ENCODE measurements around the gene TMEM259. TPM values are rescaled to one million over a fixed set of nuclear protein-coding genes. Genes with fewer than 3 reads are reported as not detected.
A peak's percentile ranks its signal among the peaks of the same experiment; 100 is the strongest.
"Not testable (repeated sequence)": the region's sequence is repeated elsewhere in the genome, so short reads cannot be mapped to it uniquely, and the experiment has no call there.

Gene TMEM259
- total RNA-seq, 2 experiments from 2014 or later: 388 to 390 TPM

DNA sequence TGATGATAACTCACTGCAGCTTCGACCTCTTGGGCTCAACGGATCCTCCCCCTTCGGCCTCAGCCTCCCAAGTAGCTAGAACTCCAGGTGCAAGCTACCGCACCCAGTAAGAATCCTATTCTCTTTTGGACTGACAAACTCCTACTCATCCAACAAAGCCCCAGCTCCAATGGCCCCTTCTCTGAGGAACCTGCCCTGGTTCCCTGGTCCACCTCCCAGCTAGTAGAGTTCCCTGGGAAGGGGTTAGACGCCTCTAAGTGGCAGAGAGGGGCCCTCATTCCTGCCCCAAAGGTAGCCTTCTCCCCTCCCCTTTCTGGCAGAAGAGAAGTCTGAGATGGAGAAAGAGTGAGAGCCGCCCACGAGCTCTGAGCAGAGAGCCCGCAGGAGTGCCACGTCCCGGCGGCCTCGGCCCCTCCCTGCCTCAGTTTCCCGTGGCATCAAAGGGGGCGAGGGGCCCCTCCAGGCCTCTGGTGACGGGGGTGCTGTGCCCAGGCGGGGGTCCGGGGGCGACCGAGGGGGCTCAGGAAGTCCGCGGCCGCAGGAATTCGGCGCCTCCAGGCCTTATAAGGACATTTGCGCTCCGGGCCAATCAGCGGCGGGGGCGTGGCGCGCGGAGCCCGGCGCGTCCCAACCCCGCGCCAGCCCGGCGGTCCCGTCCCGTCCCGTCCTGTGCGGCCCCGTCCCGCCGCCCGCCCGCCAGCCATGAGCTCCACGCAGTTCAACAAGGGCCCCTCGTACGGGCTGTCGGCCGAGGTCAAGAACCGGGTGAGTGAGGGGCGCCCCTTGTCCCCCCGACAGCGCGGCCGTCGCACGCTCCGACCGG lies 5.2 kb upstream of the TMEM259 start, which contains the start of gene CNN2:
TSS of gene CNN2 (plus strand) at position 649 of the 823 bp plus-strand sequence. CDS start at position 703, 54 bp downstream.
- peak within 1 kb of the TSS; percentile 99 for H3K4me3 ChIP-seq (ENCODE audit: low read length)
- POLR2A ChIA-PET: interaction anchor here (0.5 to 10.0 kb wide), 13 partner anchors 12 to 249 kb away, joined by 3 to 203 read pairs (median 6); partner anchors contain the start of genes ABCA7, ARHGAP45, CIRBP and FAM174C

DNA sequence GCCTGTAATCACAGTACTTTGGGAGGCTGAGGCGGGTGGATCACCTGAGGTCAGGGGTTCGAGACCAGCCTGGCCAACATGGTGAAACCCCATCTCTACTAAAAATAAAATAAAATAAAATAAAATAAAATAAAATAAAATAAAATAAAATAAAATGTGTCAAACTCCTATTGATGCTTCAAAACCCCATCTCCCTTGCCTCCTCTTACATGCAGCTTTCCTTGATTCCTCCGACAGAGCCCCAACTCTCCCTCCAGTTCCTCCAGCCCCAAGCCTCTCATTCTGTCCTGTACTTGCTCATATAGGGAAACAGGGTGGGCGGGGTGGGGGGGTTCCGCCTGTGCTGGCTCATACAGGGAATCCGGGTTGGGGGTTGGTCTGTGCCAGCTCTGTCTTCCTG lies 4.2 kb upstream of the TMEM259 start:
- Mint-ChIP-seq H3K4me1 (ENCODE audit: low read depth) (peaks cover 20% of the 10 kb centered on the region), H3K27ac (peak overlapping the region; percentile 76), H3K36me3 (ENCODE audit: low read depth) (peaks cover 34% of the 10 kb centered on the region), H3K4me3 (peak overlapping the region; percentile 62)
- H3K9me3 Mint-ChIP-seq; ATAC-seq (ENCODE audit: poor library complexity); H3K9me3 ChIP-seq (ENCODE audit: control insufficient read depth in 1 of 2, insufficient read depth in 1 of 2, low read length in 2 of 2); H3K27me3 Mint-ChIP-seq; DNase-seq; H3K36me3 ChIP-seq (ENCODE audit: insufficient read depth, low read length); H3K4me3 ChIP-seq (ENCODE audit: low read length); CTCF ChIA-PET; H3K27me3 ChIP-seq (ENCODE audit: control insufficient read depth in 1 of 2, insufficient read depth in 2 of 2, low read length in 2 of 2); H3K27ac ChIP-seq (ENCODE audit: low read depth in 1 of 2, low read length in 2 of 2): not testable (repeated sequence)
- H3K4me1 ChIP-seq (ENCODE audit: insufficient read depth, low read length): peaks cover 46% of the 10 kb centered on the region
- intact Hi-C loops (cut with DNase I, micrococcal nuclease): loop anchor here in 1 of 2 experiments (10.0 kb wide), 1 partner anchor 220 kb away; the partner anchor contains the start of genes ATP5F1D and MIDN
- POLR2A ChIA-PET: interaction anchor here (1.0 to 10.0 kb wide), 8 partner anchors 13 to 244 kb away, joined by 3 to 203 read pairs (median 84); partner anchors contain the start of genes ABCA7, ARHGAP45 and CIRBP

More for the DNA sequence above, 5.2 kb upstream of the TMEM259 start, which contains the start of gene CNN2:
- ATAC-seq (ENCODE audit: poor library complexity): peak; percentile 16
- peaks cover 50% of the 10 kb centered on the region for H3K4me1 ChIP-seq (ENCODE audit: insufficient read depth, low read length)
- H3K9me3 ChIP-seq (ENCODE audit: control insufficient read depth in 1 of 2, insufficient read depth in 1 of 2, low read length in 2 of 2): no peaks in the 10 kb centered on the region
- TF ChIP-seq, protein P1, sequence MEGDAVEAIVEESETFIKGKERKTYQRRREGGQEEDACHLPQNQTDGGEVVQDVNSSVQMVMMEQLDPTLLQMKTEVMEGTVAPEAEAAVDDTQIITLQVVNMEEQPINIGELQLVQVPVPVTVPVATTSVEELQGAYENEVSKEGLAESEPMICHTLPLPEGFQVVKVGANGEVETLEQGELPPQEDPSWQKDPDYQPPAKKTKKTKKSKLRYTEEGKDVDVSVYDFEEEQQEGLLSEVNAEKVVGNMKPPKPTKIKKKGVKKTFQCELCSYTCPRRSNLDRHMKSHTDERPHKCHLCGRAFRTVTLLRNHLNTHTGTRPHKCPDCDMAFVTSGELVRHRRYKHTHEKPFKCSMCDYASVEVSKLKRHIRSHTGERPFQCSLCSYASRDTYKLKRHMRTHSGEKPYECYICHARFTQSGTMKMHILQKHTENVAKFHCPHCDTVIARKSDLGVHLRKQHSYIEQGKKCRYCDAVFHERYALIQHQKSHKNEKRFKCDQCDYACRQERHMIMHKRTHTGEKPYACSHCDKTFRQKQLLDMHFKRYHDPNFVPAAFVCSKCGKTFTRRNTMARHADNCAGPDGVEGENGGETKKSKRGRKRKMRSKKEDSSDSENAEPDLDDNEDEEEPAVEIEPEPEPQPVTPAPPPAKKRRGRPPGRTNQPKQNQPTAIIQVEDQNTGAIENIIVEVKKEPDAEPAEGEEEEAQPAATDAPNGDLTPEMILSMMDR (IDR thresholded peaks at IDR 0.05): no peak
- peak in 11 of 14 experiments; percentile 47 to 83 (median 66) for DNase-seq
- H3K27ac ChIP-seq (ENCODE audit: low read depth in 1 of 2, low read length in 2 of 2): peak within 1 kb of the TSS; percentile 73 to 85
- CTCF ChIA-PET: interaction anchor here (0.9 to 2.1 kb wide), 4 partner anchors 40 to 218 kb away, joined by 3 to 6 read pairs (median 4); no protein-coding TSS in a partner anchor
- intact Hi-C loops (cut with DNase I, micrococcal nuclease): loop anchor here in 1 of 2 experiments (10.0 kb wide), 1 partner anchor 219 kb away; the partner anchor contains the start of genes ATP5F1D and MIDN
- peaks cover 35% of the 10 kb centered on the region for H3K36me3 Mint-ChIP-seq (ENCODE audit: low read depth)
- H3K4me3 Mint-ChIP-seq: peak within 1 kb of the TSS; percentile 99
- H3K27ac Mint-ChIP-seq: peak within 1 kb of the TSS; percentile 93
- H3K9me3 Mint-ChIP-seq: no peaks in the 10 kb centered on the region
- no peaks in the 10 kb centered on the region for H3K27me3 ChIP-seq (ENCODE audit: control insufficient read depth in 1 of 2, insufficient read depth in 2 of 2, low read length in 2 of 2)
- peaks cover 27% of the 10 kb centered on the region for H3K4me1 Mint-ChIP-seq (ENCODE audit: low read depth)
- peaks cover 6% of the 10 kb centered on the region for H3K27me3 Mint-ChIP-seq
- peaks cover 12% of the 10 kb centered on the region for H3K36me3 ChIP-seq (ENCODE audit: insufficient read depth, low read length)

DNA sequence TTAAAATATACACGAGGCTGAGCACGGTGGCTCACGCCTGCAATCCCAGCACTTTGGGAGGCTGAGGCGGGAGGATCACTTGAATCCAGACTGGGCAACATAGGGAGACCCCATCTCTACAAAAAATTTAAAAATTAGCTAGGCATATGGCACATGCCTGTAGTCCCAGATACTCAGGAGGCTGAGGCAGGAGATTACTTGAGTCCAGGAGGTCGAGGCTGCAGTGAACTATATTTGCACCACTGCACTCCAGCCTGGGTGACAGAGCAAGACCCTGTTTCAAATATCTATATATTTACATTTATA lies 2.9 kb upstream of the TMEM259 start:
- peak overlapping the region; percentile 47 for H3K27ac Mint-ChIP-seq
- CTCF ChIA-PET; ATAC-seq (ENCODE audit: poor library complexity); DNase-seq; H3K9me3 Mint-ChIP-seq; H3K9me3 ChIP-seq (ENCODE audit: control insufficient read depth in 1 of 2, insufficient read depth in 1 of 2, low read length in 2 of 2); H3K27ac ChIP-seq (ENCODE audit: low read depth in 1 of 2, low read length in 2 of 2); H3K4me3 ChIP-seq (ENCODE audit: low read length); H3K27me3 ChIP-seq (ENCODE audit: control insufficient read depth in 1 of 2, insufficient read depth in 2 of 2, low read length in 2 of 2); H3K27me3 Mint-ChIP-seq; H3K36me3 ChIP-seq (ENCODE audit: insufficient read depth, low read length): not testable (repeated sequence)
- peaks cover 46% of the 10 kb centered on the region for H3K4me1 ChIP-seq (ENCODE audit: insufficient read depth, low read length)
- POLR2A ChIA-PET: interaction anchor here (0.9 to 10.0 kb wide), 4 partner anchors 12 to 65 kb away, joined by 3 to 143 read pairs (median 74); partner anchors contain the start of gene ARHGAP45
- H3K4me3 Mint-ChIP-seq: peak overlapping the region; percentile 70
- H3K4me1 Mint-ChIP-seq (ENCODE audit: low read depth): peaks cover 17% of the 10 kb centered on the region
- intact Hi-C loops (cut with DNase I, micrococcal nuclease): loop anchor here in 1 of 2 experiments (5.0 to 10.0 kb wide), 3 partner anchors 43 to 221 kb away; partner anchors contain the start of genes ARHGAP45, ATP5F1D, MIDN and POLR2E
- H3K36me3 Mint-ChIP-seq (ENCODE audit: low read depth): peaks cover 34% of the 10 kb centered on the region

Measured in CD4-positive, alpha-beta T cell (primary cell).